A204.1 (cell line): ENCODE measurements around the gene SLK.
A peak's percentile ranks its signal among the peaks of the same experiment; 100 is the strongest.

Source experiments
- FAIRE-seq: peaks from 2 replicates; lab custom pipeline; 2012; peaks lifted over from hg19 to GRCh38; lab: Jason Lieb, UNC

The SLK gene

GRCh38 chr10:103991393-103992128, 24.6 kb downstream of the SLK start:
- peak; percentile 67 for FAIRE-seq

GRCh38 chr10:103995134-103995533, 28.2 kb downstream of the SLK start:
- FAIRE-seq: no peak

- no peak for FAIRE-seq
These were observed 31.9 kb downstream of the SLK start for GRCh38 chr10:103998805-103999204.

GRCh38 chr10:104002911-104003310, 36.0 kb downstream of the SLK start:
- FAIRE-seq: no peak

GRCh38 chr10:104005172-104005863, 38.4 kb downstream of the SLK start:
- no peak for FAIRE-seq

- no peak for FAIRE-seq
These were observed 45.0 kb downstream of the SLK start for GRCh38 chr10:104011904-104012303.

GRCh38 chr10:104013489-104013888, 46.5 kb downstream of the SLK start:
- FAIRE-seq: no peak

GRCh38 chr10:104014176-104014575, 47.2 kb downstream of the SLK start:
- no peak for FAIRE-seq

- FAIRE-seq: no peak
These were observed 49.7 kb downstream of the SLK start for GRCh38 chr10:104016661-104017060.

- no peak for FAIRE-seq
These were observed 51.5 kb downstream of the SLK start for GRCh38 chr10:104018471-104018870.

GRCh38 chr10:104020020-104020419, 53.1 kb downstream of the SLK start:
- FAIRE-seq: no peak

GRCh38 chr10:104021246-104021645, 54.3 kb downstream of the SLK start:
- FAIRE-seq: no peak

GRCh38 chr10:104022026-104022425, 55.1 kb downstream of the SLK start:
- FAIRE-seq: no peak

- no peak for FAIRE-seq
These were observed 58.6 kb downstream of the SLK start for GRCh38 chr10:104025524-104025923.

GRCh38 chr10:104026762-104027161, 59.8 kb downstream of the SLK start:
- no peak for FAIRE-seq

GRCh38 chr10:104028146-104028545, 61.2 kb downstream of the SLK start:
- no peak for FAIRE-seq

GRCh38 chr10:104028823-104029520, 62.0 kb downstream of the SLK start:
- no peak for FAIRE-seq

GRCh38 chr10:104029521-104029860, 62.6 kb downstream of the SLK start:
- FAIRE-seq: no peak

- FAIRE-seq: no peak
These were observed 64.7 kb downstream of the SLK start for GRCh38 chr10:104031631-104032030.

GRCh38 chr10:104032144-104032775, 65.3 kb downstream of the SLK start:
- no peak for FAIRE-seq

- no peak for FAIRE-seq
These were observed 66.5 kb downstream of the SLK start for GRCh38 chr10:104033401-104033930.

- no peak for FAIRE-seq
These were observed 67.0 kb downstream of the SLK start for GRCh38 chr10:104033966-104034365.
